Osteoblast (primary cell): ENCODE measurements around the gene ATF5. TPM values are rescaled to one million over a fixed set of nuclear protein-coding genes. Genes with fewer than 3 reads are reported as not detected.

Source experiments
- DNase-seq: peaks from one replicate; pipeline ENCODE4 v3.0.0; 2011; ENCODE audit warnings: low spot score, mixed read lengths; ENCODE audit not compliant: insufficient read length; ENCODE audit errors: missing footprints
- H2AFZ ChIP-seq: 2 replicates; pipeline ENCODE4 v1.6.0; 2011; ENCODE audit warnings: mild to moderate bottlenecking, low read length
- H3K27ac ChIP-seq: 2 replicates; pipeline ENCODE4 v1.5.1; 2011; ENCODE audit warnings: mild to moderate bottlenecking, low read depth, low read length, moderate library complexity
- H3K27me3 ChIP-seq: 2 replicates; pipeline ENCODE4 v1.6.0; 2012; ENCODE audit warnings: mild to moderate bottlenecking, control low read depth, inconsistent platforms, low read length, moderate library complexity; ENCODE audit not compliant: insufficient read depth
- H3K36me3 ChIP-seq: 2 replicates; pipeline ENCODE4 v1.5.1; 2011; ENCODE audit warnings: mild to moderate bottlenecking, low read length, control low read depth, moderate library complexity; ENCODE audit not compliant: insufficient read depth
- H3K4me1 ChIP-seq: 2 replicates; pipeline ENCODE4 v1.5.1; 2011; ENCODE audit warnings: mild to moderate bottlenecking, low read length, control low read depth, moderate library complexity; ENCODE audit not compliant: insufficient read depth
- H3K4me2 ChIP-seq: 2 replicates; pipeline ENCODE4 v1.6.0; 2011; ENCODE audit warnings: mild to moderate bottlenecking, low read length; ENCODE audit not compliant: insufficient read depth
- H3K4me3 ChIP-seq: fragments of 200-600 bp; sonication (generic); 3 replicates; pipeline ENCODE4 v1.5.1; 2012; ENCODE audit warnings: mild to moderate bottlenecking, low read length, inconsistent platforms; ENCODE audit not compliant: insufficient read depth
- H3K79me2 ChIP-seq: 2 replicates; pipeline ENCODE4 v1.6.0; 2012; ENCODE audit warnings: mild to moderate bottlenecking, low read length, control low read depth, inconsistent platforms; ENCODE audit not compliant: insufficient read depth
- H3K9me3 ChIP-seq: 2 replicates; pipeline ENCODE4 v1.5.1; 2011; ENCODE audit warnings: low read depth, low read length, control low read depth
- H4K20me1 ChIP-seq: 2 replicates; pipeline ENCODE4 v1.6.0; 2012; ENCODE audit warnings: mild to moderate bottlenecking, low read length, control low read depth; ENCODE audit not compliant: insufficient read depth
- CTCF ChIP-seq: IDR thresholded peaks from 2 replicates; pipeline ENCODE4 v1.5.1; 2011; ENCODE audit warnings: mild to moderate bottlenecking, low read depth, low read length, moderate library complexity; ENCODE audit errors: extremely low read depth
- total RNA-seq: library from RNA; depleted of rRNA; stranded (reverse); fragments of >200 nt; gene quantifications from 2 replicates; pipeline ENCODE4 v1.2.3, GENCODE V29; 2012

ATF5 gene
- total RNA-seq, 1 donor: 8.3 TPM

DNA sequence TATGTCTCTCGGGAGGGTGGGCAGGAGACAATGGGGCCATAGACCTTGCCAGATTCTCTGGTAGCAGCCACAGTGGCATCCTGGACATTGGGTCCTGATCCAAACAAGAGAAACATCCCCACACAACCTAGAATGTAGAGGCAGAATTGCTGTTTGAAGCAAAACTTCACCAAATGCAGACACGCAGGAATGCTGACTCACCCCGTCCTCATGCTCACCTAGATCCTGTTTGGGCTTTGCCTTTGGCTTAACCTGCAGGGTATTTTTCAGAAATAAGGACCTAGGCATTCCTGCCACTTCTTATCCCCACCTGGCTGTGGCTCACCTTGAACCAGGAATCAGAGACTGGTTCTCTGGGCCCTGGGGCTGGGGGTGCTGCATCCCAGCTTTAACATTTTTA lies 44.2 kb upstream of the ATF5 start:
- peaks cover 3% of the 10 kb centered on the region for H4K20me1 ChIP-seq
- no peak overlapping the region for H3K4me3 ChIP-seq
- H3K4me2 ChIP-seq: no peak overlapping the region
- no peaks in the 10 kb centered on the region for H3K9me3 ChIP-seq
- H3K79me2 ChIP-seq: no peaks in the 10 kb centered on the region
- no peak for DNase-seq
- peaks cover 43% of the 10 kb centered on the region for H3K36me3 ChIP-seq
- no peak for TF ChIP-seq CTCF
- no peak overlapping the region for H2AFZ ChIP-seq
- no peaks in the 10 kb centered on the region for H3K4me1 ChIP-seq
- no peaks in the 10 kb centered on the region for H3K27me3 ChIP-seq
- no peak overlapping the region for H3K27ac ChIP-seq

DNA sequence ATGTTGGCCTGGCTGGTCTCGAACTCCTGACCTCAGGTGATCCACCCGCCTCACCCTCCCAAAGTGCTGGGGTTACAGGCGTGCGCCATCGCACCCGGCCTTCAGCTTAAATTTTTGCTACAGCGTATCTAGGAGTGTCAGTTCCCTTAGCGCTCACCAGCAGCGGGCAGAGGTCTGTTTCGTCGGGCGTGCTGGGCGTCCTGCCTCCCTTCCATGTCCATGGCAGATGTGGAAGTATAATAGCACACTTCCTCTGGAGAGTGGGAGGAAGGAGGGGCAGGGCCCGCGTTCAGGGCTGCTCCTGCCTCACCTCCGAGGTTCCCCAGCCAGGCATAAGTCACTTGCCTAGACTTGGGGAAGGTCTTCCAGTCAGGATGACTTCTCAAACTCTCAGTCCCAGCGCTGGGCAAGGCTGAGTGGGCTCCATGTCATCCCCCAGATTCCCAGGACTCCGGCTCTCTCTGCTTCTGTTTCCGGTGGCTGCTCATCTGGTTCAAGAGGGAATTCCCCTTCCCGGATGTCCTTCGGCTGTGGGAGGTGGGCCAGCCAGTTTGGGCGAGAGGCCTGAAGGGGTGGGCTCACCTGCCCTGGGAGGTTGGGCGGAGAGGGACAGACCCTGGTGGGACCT lies 41.9 kb upstream of the ATF5 start:
- no peak for TF ChIP-seq CTCF
- H3K9me3 ChIP-seq: no peaks in the 10 kb centered on the region

DNA sequence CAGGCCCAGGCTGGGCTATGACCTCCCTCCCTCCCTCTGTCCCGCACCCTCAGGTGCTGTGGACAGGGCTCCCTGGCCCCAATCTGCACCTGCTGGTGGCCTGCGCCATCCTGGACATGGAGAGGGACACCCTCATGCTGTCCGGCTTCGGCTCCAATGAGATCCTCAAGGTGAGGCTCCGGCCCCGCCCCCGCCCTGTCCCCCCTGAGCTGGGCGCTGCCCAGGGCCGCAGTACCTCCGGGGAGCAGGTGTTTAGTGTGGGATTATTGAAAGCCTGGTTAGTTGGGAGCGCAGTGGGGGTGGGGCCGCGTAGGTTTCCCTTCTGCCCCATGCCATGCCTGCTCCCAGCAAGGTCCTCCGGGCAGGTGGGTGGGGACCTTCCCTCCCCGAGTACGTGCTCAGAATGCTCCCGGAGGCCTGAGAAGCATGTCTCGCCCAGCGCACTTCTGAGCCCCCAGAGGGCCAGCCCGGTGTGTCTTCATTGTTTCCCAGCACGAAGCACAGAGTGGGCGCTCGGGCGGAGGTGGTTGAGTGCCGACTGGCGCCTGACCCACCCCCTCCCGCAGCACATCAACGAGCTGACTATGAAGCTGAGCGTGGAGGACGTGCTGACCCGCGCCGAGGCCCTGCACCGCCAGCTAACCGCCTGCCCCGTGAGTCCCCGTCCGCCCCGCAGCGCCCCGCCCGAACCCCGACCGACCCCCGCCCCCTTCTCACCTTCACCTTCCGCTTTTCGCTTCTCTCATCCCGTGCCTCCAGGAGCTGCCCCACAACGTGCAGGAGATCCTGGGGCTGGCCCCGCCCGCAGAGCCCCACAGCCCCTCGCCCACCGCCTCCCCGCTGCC lies 41.1 kb upstream of the ATF5 start:
- Histone ChIP-seq H3K4me2 (no peak overlapping the region), H3K4me1 (peaks cover 5% of the 10 kb centered on the region), H3K9me3 (no peaks in the 10 kb centered on the region), H3K27me3 (peaks cover 8% of the 10 kb centered on the region), H3K36me3 (peaks cover 16% of the 10 kb centered on the region), H3K79me2 (no peaks in the 10 kb centered on the region), H2AFZ (no peak overlapping the region), H4K20me1 (peaks cover 3% of the 10 kb centered on the region), H3K4me3 (no peak overlapping the region), H3K27ac (no peak overlapping the region)
- TF ChIP-seq CTCF: no peak
- DNase-seq: no peak

More for the DNA sequence above, 41.9 kb upstream of the ATF5 start:
- H3K4me1 ChIP-seq: peaks cover 5% of the 10 kb centered on the region
- no peak for DNase-seq
- H2AFZ ChIP-seq: no peak overlapping the region
- H3K36me3 ChIP-seq: peaks cover 23% of the 10 kb centered on the region
- H3K79me2 ChIP-seq: no peaks in the 10 kb centered on the region
- H3K4me3 ChIP-seq: no peak overlapping the region
- H3K4me2 ChIP-seq: no peak overlapping the region
- no peak overlapping the region for H3K27ac ChIP-seq
- H4K20me1 ChIP-seq: peaks cover 3% of the 10 kb centered on the region
- H3K27me3 ChIP-seq: peaks cover 4% of the 10 kb centered on the region

GRCh38 chr19:49888510-49888824 lies 40.5 kb upstream of the ATF5 start:
- Histone ChIP-seq H3K36me3 (peaks cover 10% of the 10 kb centered on the region), H3K4me2 (no peak overlapping the region), H3K27me3 (peaks cover 9% of the 10 kb centered on the region), H3K4me1 (peaks cover 5% of the 10 kb centered on the region), H2AFZ (no peak overlapping the region), H3K4me3 (no peak overlapping the region), H3K9me3 (no peaks in the 10 kb centered on the region), H3K27ac (no peak overlapping the region), H4K20me1 (peaks cover 3% of the 10 kb centered on the region), H3K79me2 (no peaks in the 10 kb centered on the region)
- no peak for DNase-seq
- no peak for TF ChIP-seq CTCF
